HTR-8/SVneo (cell line): ENCODE measurements around the gene PYHIN1.
"Not testable (repeated sequence)": the region's sequence is repeated elsewhere in the genome, so short reads cannot be mapped to it uniquely, and the experiment has no call there.

Source experiments
- DNase-seq: peaks from one replicate; pipeline ENCODE4 v3.0.0; 2011; ENCODE audit warnings: low spot score, mixed read lengths; ENCODE audit not compliant: insufficient read length
- FAIRE-seq: peaks from 2 replicates; lab custom pipeline; 2011; peaks lifted over from hg19 to GRCh38; lab: Jason Lieb, UNC

PYHIN1 gene

GRCh38 chr1:159011001-159011400, 79.6 kb downstream of the PYHIN1 start:
- not testable (repeated sequence) for FAIRE-seq, DNase-seq

- DNase-seq, result no peak
- FAIRE-seq, result no peak
Observed at GRCh38 chr1:159011751-159012150, 80.4 kb downstream of the PYHIN1 start.

GRCh38 chr1:159012495-159012894, 81.1 kb downstream of the PYHIN1 start:
- no peak for DNase-seq
- FAIRE-seq, result no peak

- FAIRE-seq (no peak), DNase-seq (no peak)
Observed at GRCh38 chr1:159014003-159014571, 82.7 kb downstream of the PYHIN1 start.

GRCh38 chr1:159014851-159015250, 83.5 kb downstream of the PYHIN1 start:
- DNase-seq (no peak), FAIRE-seq (no peak)

GRCh38 chr1:159015440-159015909, 84.1 kb downstream of the PYHIN1 start:
- FAIRE-seq (no peak), DNase-seq (peak; percentile 26)

GRCh38 chr1:159023723-159024122, 92.4 kb downstream of the PYHIN1 start:
- DNase-seq (no peak), FAIRE-seq (no peak)

GRCh38 chr1:159025043-159025442, 93.7 kb downstream of the PYHIN1 start:
- no peak for FAIRE-seq

More at GRCh38 chr1:159025043-159025442, 93.7 kb downstream of the PYHIN1 start:
- no peak for DNase-seq
